Neural crest cell (in vitro differentiated cells): Measurements from ENCODE around the gene FGFR3. TPM values are rescaled to one million over a fixed set of nuclear protein-coding genes. Genes with fewer than 3 reads are reported as not detected.
"Not testable (repeated sequence)": the region's sequence is repeated elsewhere in the genome, so short reads cannot be mapped to it uniquely, and the experiment has no call there.

ENCODE experiments used
- DNase-seq: peaks from one replicate; pipeline ENCODE4 v3.0.0; 2021; ENCODE audit warnings: low read depth, mixed read lengths, low spot score
- H3K27ac Mint-ChIP-seq: one replicate; pipeline ENCODE4 v1.8.0; 2021; ENCODE audit warnings: mild to moderate bottlenecking, mixed read lengths; ENCODE audit not compliant: unreplicated experiment
- H3K27me3 Mint-ChIP-seq: 2 replicates; pipeline ENCODE4 v1.8.0; 2021; ENCODE audit warnings: low read depth, mild to moderate bottlenecking, mixed read lengths
- H3K36me3 Mint-ChIP-seq: 2 replicates; pipeline ENCODE4 v1.8.0; 2021; ENCODE audit warnings: low read depth, mild to moderate bottlenecking, mixed read lengths
- H3K4me1 Mint-ChIP-seq: 2 replicates; pipeline ENCODE4 v1.8.0; 2021; ENCODE audit warnings: mixed read lengths
- H3K4me3 Mint-ChIP-seq: one replicate; pipeline ENCODE4 v1.8.0; 2021; ENCODE audit warnings: mild to moderate bottlenecking, mixed read lengths
- H3K9me3 Mint-ChIP-seq: 2 replicates; pipeline ENCODE4 v1.8.0; 2021; ENCODE audit warnings: mixed read lengths
- CTCF ChIP-seq: fragments of 200-600 bp; sonication (generic); conservative IDR thresholded peaks from 2 replicates; pipeline ENCODE4 v1.5.0; 2021; ENCODE audit warnings: antibody characterized with exemption, mild to moderate bottlenecking
- total RNA-seq: library from RNA; stranded (reverse); gene quantifications from 2 replicates; pipeline ENCODE4 v1.2.1, GENCODE V29; 2021

Gene FGFR3
- total RNA-seq, 1 donor from 2014 or later, result 48.1 TPM

- Mint-ChIP-seq H3K27me3 (no peaks in the 10 kb centered on the region), H3K4me3 (no peak overlapping the region), H3K27ac (peak overlapping the region; percentile 7), H3K9me3 (no peaks in the 10 kb centered on the region), H3K4me1 (no peaks in the 10 kb centered on the region), H3K36me3 (peaks cover 10% of the 10 kb centered on the region)
- no peak for TF ChIP-seq CTCF
- no peak for DNase-seq
Measured at GRCh38 chr4:1842339-1842895, 49.3 kb downstream of the FGFR3 start.

- Mint-ChIP-seq H3K27me3 (no peaks in the 10 kb centered on the region), H3K9me3 (no peaks in the 10 kb centered on the region), H3K27ac (peak overlapping the region; percentile 60), H3K36me3 (peaks cover 10% of the 10 kb centered on the region), H3K4me1 (no peaks in the 10 kb centered on the region), H3K4me3 (no peak overlapping the region)
- DNase-seq, result no peak
- TF ChIP-seq CTCF, result no peak
Measured at GRCh38 chr4:1842993-1843448, 49.9 kb downstream of the FGFR3 start.

GRCh38 chr4:1843852-1844251 lies 50.8 kb downstream of the FGFR3 start:
- Mint-ChIP-seq H3K36me3 (peaks cover 10% of the 10 kb centered on the region), H3K4me1 (peaks cover 3% of the 10 kb centered on the region), H3K9me3 (no peaks in the 10 kb centered on the region), H3K4me3 (no peak overlapping the region), H3K27me3 (no peaks in the 10 kb centered on the region), H3K27ac (peak overlapping the region; percentile 35)
- DNase-seq, result no peak
- no peak for TF ChIP-seq CTCF

- H3K27ac Mint-ChIP-seq, H3K4me3 Mint-ChIP-seq, H3K36me3 Mint-ChIP-seq, H3K9me3 Mint-ChIP-seq, H3K4me1 Mint-ChIP-seq, DNase-seq, H3K27me3 Mint-ChIP-seq: not testable (repeated sequence)
Measured at GRCh38 chr4:1844618-1845017, 51.5 kb downstream of the FGFR3 start.

GRCh38 chr4:1846580-1846979 lies 53.5 kb downstream of the FGFR3 start:
- DNase-seq, result no peak
- H3K4me3 Mint-ChIP-seq, result no peak overlapping the region
- H3K4me1 Mint-ChIP-seq, result peaks cover 15% of the 10 kb centered on the region
- peaks cover 6% of the 10 kb centered on the region for H3K36me3 Mint-ChIP-seq
- no peak for TF ChIP-seq CTCF
- H3K9me3 Mint-ChIP-seq, result no peaks in the 10 kb centered on the region
- no peak overlapping the region for H3K27ac Mint-ChIP-seq
- no peaks in the 10 kb centered on the region for H3K27me3 Mint-ChIP-seq

- no peak for DNase-seq
- H3K27me3 Mint-ChIP-seq, result no peaks in the 10 kb centered on the region
- peak overlapping the region; percentile 8 for H3K4me3 Mint-ChIP-seq
- H3K36me3 Mint-ChIP-seq, result peaks cover 5% of the 10 kb centered on the region
- H3K9me3 Mint-ChIP-seq, result no peaks in the 10 kb centered on the region
- H3K27ac Mint-ChIP-seq, result no peak overlapping the region
- H3K4me1 Mint-ChIP-seq, result peaks cover 36% of the 10 kb centered on the region
- no peak for TF ChIP-seq CTCF
Measured at GRCh38 chr4:1850276-1850675, 57.2 kb downstream of the FGFR3 start.
